Bronchial epithelial cell (primary cell): ENCODE measurements around the gene ZIM2. TPM values are rescaled to one million over a fixed set of nuclear protein-coding genes. Genes with fewer than 3 reads are reported as not detected.

ENCODE experiments used
- DNase-seq: peaks from one replicate; pipeline ENCODE4 v3.0.0-alpha.2; 2010; ENCODE audit warnings: low read depth
- FAIRE-seq: peaks from 2 replicates; lab custom pipeline; 2011; peaks lifted over from hg19 to GRCh38; lab: Jason Lieb, UNC
- H3K27me3 ChIP-seq: 2 replicates; pipeline ENCODE4 v1.5.1; 2011; ENCODE audit warnings: low read length; ENCODE audit not compliant: control insufficient read depth, insufficient read depth
- H3K36me3 ChIP-seq: 2 replicates; pipeline ENCODE4 v1.5.1; 2011; ENCODE audit warnings: low read length; ENCODE audit not compliant: control insufficient read depth, insufficient read depth
- H3K4me3 ChIP-seq: 2 replicates; pipeline ENCODE4 v1.5.1; 2011; ENCODE audit warnings: mild to moderate bottlenecking, low read depth, low read length, control low read depth
- total RNA-seq: library from RNA; depleted of rRNA; stranded (reverse); fragments of >200 nt; gene quantifications from 2 replicates; pipeline ENCODE4 v1.2.1, GENCODE V29; 2014
- TF ChIP-seq, protein P1 (sequence below): IDR thresholded peaks from 2 replicates; pipeline ENCODE4 v1.5.1; 2011; ENCODE audit warnings: mild to moderate bottlenecking, moderate library complexity, low read length, control low read depth, inconsistent platforms; ENCODE audit not compliant: insufficient read depth, severe bottlenecking

ZIM2 gene
- not detected in 2 replicates for total RNA-seq

DNA sequence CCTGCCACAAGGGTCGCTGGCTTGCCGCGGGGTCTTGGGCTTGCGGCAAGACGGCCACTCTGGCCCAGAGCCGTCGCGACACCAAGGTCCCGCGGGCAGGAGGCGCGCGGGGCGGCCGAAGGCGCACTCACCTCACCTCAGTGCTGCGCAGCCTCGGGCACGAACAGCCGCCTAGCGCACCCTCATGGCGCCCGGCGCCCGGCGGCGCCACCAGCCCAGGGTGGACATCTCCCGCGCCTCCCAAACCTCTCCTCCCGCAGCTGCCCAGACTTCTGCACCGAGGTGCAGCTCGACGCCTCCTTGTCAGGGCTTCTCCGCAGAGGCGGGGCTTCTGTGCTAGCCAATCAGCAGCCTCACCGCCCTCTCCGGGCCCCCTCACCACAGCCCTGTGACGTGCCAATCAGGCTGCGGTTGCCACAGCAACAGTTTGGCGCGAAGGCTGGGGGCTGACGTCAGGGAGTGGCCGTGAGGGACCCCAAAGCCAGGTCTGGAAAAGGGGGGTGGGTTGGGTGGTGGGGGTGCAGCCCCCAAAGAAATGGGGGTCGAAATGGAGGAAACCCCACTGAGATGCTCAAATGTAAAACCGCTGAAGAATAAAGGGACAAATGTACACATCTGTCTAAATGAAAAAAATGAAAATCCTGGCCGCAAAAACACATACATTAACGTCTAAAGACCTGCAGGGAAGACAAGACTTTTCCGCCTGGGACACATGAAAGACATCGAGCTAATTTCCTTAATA, at the start of gene ZIM2, which contains the start of gene PEG3:
TSS of gene ZIM2 (minus strand) at position 276 of the 742 bp plus-strand sequence. CDS start 16,449 bp downstream, outside the sequence.
TSS of gene PEG3 (minus strand) at position 276 of the 742 bp plus-strand sequence. CDS start 16,071 bp downstream, outside the sequence.
- FAIRE-seq (no peak), DNase-seq (no peak)
- TF ChIP-seq, protein P1, sequence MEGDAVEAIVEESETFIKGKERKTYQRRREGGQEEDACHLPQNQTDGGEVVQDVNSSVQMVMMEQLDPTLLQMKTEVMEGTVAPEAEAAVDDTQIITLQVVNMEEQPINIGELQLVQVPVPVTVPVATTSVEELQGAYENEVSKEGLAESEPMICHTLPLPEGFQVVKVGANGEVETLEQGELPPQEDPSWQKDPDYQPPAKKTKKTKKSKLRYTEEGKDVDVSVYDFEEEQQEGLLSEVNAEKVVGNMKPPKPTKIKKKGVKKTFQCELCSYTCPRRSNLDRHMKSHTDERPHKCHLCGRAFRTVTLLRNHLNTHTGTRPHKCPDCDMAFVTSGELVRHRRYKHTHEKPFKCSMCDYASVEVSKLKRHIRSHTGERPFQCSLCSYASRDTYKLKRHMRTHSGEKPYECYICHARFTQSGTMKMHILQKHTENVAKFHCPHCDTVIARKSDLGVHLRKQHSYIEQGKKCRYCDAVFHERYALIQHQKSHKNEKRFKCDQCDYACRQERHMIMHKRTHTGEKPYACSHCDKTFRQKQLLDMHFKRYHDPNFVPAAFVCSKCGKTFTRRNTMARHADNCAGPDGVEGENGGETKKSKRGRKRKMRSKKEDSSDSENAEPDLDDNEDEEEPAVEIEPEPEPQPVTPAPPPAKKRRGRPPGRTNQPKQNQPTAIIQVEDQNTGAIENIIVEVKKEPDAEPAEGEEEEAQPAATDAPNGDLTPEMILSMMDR, result no peak
- Histone ChIP-seq H3K36me3 (no peaks in the 10 kb centered on the region), H3K4me3 (no peak within 1 kb of the TSS), H3K27me3 (no peaks in the 10 kb centered on the region)

GRCh38 chr19:56885173-56885985, 44.9 kb upstream of the ZIM2 start:
- Histone ChIP-seq H3K36me3 (no peaks in the 10 kb centered on the region), H3K27me3 (no peaks in the 10 kb centered on the region), H3K4me3 (no peak overlapping the region)
- TF ChIP-seq, protein P1, result no peak
- no peak for FAIRE-seq
- no peak for DNase-seq

GRCh38 chr19:56884441-56884840, 43.9 kb upstream of the ZIM2 start:
- FAIRE-seq (no peak), DNase-seq (no peak)
- TF ChIP-seq, protein P1, result no peak
- no peaks in the 10 kb centered on the region for H3K36me3 ChIP-seq
- H3K4me3 ChIP-seq, result no peak overlapping the region
- no peaks in the 10 kb centered on the region for H3K27me3 ChIP-seq

GRCh38 chr19:56880592-56881190, 40.2 kb upstream of the ZIM2 start:
- no peaks in the 10 kb centered on the region for H3K27me3 ChIP-seq
- FAIRE-seq, result no peak
- H3K4me3 ChIP-seq, result no peak overlapping the region
- TF ChIP-seq, protein P1, result no peak
- no peaks in the 10 kb centered on the region for H3K36me3 ChIP-seq
- no peak for DNase-seq

DNA sequence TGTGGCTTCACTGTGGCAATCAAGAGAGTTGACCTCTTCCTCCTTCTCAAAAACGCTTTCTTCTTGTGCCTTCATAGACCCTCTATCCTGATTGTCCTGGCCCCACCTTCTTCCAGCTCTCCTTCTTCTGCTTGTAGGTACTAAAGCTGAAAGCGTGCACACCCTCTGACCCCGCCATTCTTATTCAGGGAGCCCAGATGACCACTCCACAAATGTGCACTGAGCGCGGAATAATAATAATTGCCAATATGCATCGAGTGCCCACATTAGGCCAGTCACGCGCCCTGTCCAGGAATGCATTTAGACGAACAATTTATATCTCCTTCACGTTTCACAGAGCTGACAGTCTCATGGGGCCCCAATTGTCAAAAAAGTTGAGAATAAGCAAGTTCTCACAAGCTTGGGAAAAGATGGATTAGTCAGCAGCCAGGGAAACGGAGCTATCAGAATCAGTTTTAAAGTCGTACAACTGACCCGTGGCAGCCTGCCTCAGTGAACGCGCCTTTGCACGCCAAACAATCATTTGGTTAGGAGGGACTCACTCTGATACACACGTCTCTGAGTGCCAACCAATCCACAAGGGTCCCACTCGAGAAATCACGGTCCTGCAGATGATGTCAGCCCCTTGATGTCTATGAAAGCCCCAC, 36.7 kb upstream of the ZIM2 start:
- FAIRE-seq (no peak), DNase-seq (no peak)
- TF ChIP-seq, protein P1, result no peak
- Histone ChIP-seq H3K27me3 (no peaks in the 10 kb centered on the region), H3K4me3 (no peak overlapping the region), H3K36me3 (no peaks in the 10 kb centered on the region)
